Testis (tissue), 2 donors: ENCODE data around the gene AP5Z1.

ENCODE experiments used
- POLR2A ChIP-seq: fragments of 450-650 bp; IDR thresholded peaks from one replicate; pipeline ENCODE4 v1.6.1; 2017; ENCODE audit warnings: antibody characterized with exemption, mild to moderate bottlenecking, moderate library complexity
- TF ChIP-seq, protein P1 (sequence below), 3 experiments: fragments of 450-650 bp in 2 of 3; fragments of 200-600 bp in 1 of 3; sonication (generic) in 1 of 3; IDR thresholded peaks; one replicate each; pipeline ENCODE4 v1.5.1; 2016 to 2019; ENCODE audit warnings: antibody characterized with exemption in 3 of 3, mild to moderate bottlenecking in 2 of 3, moderate library complexity in 1 of 3

DNA sequence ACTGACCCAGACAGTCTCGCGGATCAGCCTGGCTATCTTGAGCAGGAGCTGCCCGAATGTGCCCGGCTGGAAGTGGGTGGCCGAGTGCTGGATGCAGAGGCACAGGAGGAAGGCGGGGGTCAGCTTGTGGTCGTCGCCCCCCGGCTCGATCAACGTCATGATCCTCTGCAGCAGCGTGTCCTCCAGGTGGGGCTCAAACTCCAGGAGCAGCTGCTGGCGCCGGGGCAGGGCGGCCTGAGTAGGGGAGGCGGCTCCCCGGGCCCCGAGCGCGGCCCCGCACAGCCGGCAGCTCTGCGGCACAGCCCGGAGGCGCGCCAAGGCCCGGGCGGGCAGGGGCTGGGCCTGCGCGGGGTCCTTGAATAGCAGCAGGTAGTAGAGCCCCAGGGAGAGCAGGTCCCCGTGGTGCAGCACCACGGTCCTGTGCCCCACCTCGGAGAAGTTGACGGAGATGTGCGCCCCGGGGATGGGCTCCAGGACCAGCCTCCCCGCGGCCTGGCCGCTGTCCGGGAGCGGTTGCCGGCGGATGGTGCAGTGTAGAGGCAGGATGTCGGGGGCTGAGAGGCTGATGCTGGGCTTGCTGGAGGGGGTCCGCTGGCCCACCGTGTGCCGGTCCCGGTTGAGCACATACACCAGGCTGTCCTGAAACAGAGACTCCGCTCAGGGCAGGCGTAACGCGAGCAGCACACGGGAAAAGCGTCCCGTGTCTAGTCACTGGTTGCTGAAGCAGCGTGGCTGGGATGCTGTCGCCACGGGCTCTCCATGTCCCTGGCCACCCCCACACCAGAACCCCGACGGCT lies 59.4 kb downstream of the AP5Z1 start:
- TF ChIP-seq, protein P1, sequence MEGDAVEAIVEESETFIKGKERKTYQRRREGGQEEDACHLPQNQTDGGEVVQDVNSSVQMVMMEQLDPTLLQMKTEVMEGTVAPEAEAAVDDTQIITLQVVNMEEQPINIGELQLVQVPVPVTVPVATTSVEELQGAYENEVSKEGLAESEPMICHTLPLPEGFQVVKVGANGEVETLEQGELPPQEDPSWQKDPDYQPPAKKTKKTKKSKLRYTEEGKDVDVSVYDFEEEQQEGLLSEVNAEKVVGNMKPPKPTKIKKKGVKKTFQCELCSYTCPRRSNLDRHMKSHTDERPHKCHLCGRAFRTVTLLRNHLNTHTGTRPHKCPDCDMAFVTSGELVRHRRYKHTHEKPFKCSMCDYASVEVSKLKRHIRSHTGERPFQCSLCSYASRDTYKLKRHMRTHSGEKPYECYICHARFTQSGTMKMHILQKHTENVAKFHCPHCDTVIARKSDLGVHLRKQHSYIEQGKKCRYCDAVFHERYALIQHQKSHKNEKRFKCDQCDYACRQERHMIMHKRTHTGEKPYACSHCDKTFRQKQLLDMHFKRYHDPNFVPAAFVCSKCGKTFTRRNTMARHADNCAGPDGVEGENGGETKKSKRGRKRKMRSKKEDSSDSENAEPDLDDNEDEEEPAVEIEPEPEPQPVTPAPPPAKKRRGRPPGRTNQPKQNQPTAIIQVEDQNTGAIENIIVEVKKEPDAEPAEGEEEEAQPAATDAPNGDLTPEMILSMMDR (IDR thresholded peaks at IDR 0.05), result no peak
- no peak for TF ChIP-seq POLR2A
